Pancreas (tissue), 10 donors: Measurements from ENCODE around the gene PRKCZ. TPM values are rescaled to one million over a fixed set of nuclear protein-coding genes. Genes with fewer than 3 reads are reported as not detected.
A peak's percentile ranks its signal among the peaks of the same experiment; 100 is the strongest.

Experiments used
- ATAC-seq, 4 donors: fragments of 200-7000 bp; cut with Tn5 transposase; one replicate each; pipeline versions ENCODE4 v1.8.0 to v1.9.1; 2020; ENCODE audit warnings: mild to moderate bottlenecking in 4 of 4, moderate library complexity in 4 of 4
- DNase-seq, 6 donors: peaks; one replicate each; pipeline ENCODE4 v3.0.0-alpha.2; 2020
- FAIRE-seq: peaks from 2 replicates; lab custom pipeline; 2012; peaks lifted over from hg19 to GRCh38; lab: Jason Lieb, UNC
- H3K27ac ChIP-seq, 4 donors: fragments of 200-600 bp; sonication (generic); 1 replicate in 3 of 4; 2 replicates in 1 of 4; pipeline versions ENCODE4 v1.5.0 to v1.8.0; 2020
- H3K27me3 ChIP-seq, 4 donors: fragments of 200-600 bp; one replicate each; pipeline ENCODE4 v1.8.0; 2021
- H3K36me3 ChIP-seq, 3 donors: fragments of 200-600 bp; sonication (generic) in 1 of 3; one replicate each; pipeline versions ENCODE4 v1.5.0 to v1.8.0; 2020 to 2021
- H3K4me1 ChIP-seq, 3 donors: fragments of 200-600 bp; one replicate each; pipeline ENCODE4 v1.8.0; 2021
- H3K4me3 ChIP-seq, 4 donors: fragments of 200-600 bp; sonication (generic) in 2 of 4; one replicate each; pipeline versions ENCODE4 v1.5.0 to v1.8.0; 2020 to 2021
- H3K9me3 ChIP-seq, 4 donors: fragments of 200-600 bp; one replicate each; pipeline ENCODE4 v1.8.0; 2021
- whole genome bisulfite sequencing, 2 donors: extraction: QIAGEN DNeasy Blood & Tissue Kit; methylation state at CpG; one replicate each; pipeline ENCODE4 v1.1.7; 2013; 5-methylcytosine and 5-hydroxymethylcytosine counted together
- intact Hi-C, 3 donors: fragments of 100-400 bp; cut with DNase I; formaldehyde crosslinking; loops; one replicate each; pipeline versions ENCODE4 v1.11.1 to v1.14.2; 2022
- polyA plus RNA-seq, 2 donors: library from polyadenylated mRNA; stranded (reverse); fragments of 200-250 nt; gene quantifications; one replicate each; pipeline ENCODE4 v1.2.3, GENCODE V29; 2013
- total RNA-seq, 6 donors: library from RNA; stranded (reverse); fragmentation: NEBNext Ultra II Directional in 4 of 6; extraction: Animal tissue kit (Norgen Biotek cat#: 25700) in 4 of 6; gene quantifications; one replicate each; pipeline versions ENCODE4 v1.2.1 to v1.2.4, GENCODE V29; 2021 to 2023
- TF ChIP-seq, protein P1 (sequence below), 4 donors: fragments of 200-600 bp; sonication (generic) in 3 of 4; IDR thresholded peaks; one replicate each; pipeline versions ENCODE4 v1.5.0 to v1.8.0; 2021; ENCODE audit warnings: antibody characterized with exemption in 4 of 4
- donor health status: healthy with polysubstance abuse.
- donor health status: DM: no; HTN: no; CAD: no; lungs with moderate emphysema.
- donor health status: DM: no; HTN: no; CAD: no.
- donor health status: control.
- donor health status: control.
- donor health status: Bipolar disorder and iron deficiency.
- donor health status: DM: yes; HTN: yes; CAD: no.
- donor health status: DM: no; HTN: no; CAD: no.
- donor health status: DM: no; HTN: no; CAD: no.
- donor health status: DM: yes; HTN: yes; CAD: no.

Gene PRKCZ
- total and polyA plus RNA-seq, 8 donors: 9.8 to 27.4 (median 17.1) TPM

DNA sequence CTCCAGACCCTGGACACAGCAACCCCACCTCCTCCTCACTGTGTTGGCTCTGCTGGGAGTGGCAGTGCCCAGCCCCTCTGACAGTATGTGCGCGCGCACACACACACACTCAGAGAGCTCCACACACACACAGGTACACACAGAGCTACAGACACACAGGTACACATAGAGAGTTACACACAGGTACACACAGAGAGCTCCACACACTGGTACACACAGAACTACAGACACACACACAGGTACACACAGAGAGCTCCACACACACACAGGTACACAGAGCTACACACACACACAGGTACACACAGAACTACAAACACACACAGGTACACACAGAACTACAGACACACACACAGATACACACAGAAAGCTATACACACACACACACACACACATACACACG lies 6.3 kb upstream of the PRKCZ start:
- Histone ChIP-seq H3K9me3 (no peaks in the 10 kb centered on the region), H3K4me3 (no peak overlapping the region), H3K36me3 (no peaks in the 10 kb centered on the region), H3K4me1 (peaks cover 0 to 8% (median 0%) of the 10 kb centered on the region in 3 donors), H3K27me3 (no peaks in the 10 kb centered on the region), H3K27ac (no peak overlapping the region)
- DNase-seq (no peak), ATAC-seq (no peak), FAIRE-seq (no peak)
- TF ChIP-seq, protein P1, sequence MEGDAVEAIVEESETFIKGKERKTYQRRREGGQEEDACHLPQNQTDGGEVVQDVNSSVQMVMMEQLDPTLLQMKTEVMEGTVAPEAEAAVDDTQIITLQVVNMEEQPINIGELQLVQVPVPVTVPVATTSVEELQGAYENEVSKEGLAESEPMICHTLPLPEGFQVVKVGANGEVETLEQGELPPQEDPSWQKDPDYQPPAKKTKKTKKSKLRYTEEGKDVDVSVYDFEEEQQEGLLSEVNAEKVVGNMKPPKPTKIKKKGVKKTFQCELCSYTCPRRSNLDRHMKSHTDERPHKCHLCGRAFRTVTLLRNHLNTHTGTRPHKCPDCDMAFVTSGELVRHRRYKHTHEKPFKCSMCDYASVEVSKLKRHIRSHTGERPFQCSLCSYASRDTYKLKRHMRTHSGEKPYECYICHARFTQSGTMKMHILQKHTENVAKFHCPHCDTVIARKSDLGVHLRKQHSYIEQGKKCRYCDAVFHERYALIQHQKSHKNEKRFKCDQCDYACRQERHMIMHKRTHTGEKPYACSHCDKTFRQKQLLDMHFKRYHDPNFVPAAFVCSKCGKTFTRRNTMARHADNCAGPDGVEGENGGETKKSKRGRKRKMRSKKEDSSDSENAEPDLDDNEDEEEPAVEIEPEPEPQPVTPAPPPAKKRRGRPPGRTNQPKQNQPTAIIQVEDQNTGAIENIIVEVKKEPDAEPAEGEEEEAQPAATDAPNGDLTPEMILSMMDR (IDR thresholded peaks at IDR 0.05): no peak
- 93 to 100% methylated on average over 4 of the region's 4 CpGs for WGBS, 2 donors
- intact Hi-C loops: loop anchor here in 2 of 3 donors (5.0 kb wide), 2 partner anchors 87 to 102 kb away; no protein-coding TSS in a partner anchor

DNA sequence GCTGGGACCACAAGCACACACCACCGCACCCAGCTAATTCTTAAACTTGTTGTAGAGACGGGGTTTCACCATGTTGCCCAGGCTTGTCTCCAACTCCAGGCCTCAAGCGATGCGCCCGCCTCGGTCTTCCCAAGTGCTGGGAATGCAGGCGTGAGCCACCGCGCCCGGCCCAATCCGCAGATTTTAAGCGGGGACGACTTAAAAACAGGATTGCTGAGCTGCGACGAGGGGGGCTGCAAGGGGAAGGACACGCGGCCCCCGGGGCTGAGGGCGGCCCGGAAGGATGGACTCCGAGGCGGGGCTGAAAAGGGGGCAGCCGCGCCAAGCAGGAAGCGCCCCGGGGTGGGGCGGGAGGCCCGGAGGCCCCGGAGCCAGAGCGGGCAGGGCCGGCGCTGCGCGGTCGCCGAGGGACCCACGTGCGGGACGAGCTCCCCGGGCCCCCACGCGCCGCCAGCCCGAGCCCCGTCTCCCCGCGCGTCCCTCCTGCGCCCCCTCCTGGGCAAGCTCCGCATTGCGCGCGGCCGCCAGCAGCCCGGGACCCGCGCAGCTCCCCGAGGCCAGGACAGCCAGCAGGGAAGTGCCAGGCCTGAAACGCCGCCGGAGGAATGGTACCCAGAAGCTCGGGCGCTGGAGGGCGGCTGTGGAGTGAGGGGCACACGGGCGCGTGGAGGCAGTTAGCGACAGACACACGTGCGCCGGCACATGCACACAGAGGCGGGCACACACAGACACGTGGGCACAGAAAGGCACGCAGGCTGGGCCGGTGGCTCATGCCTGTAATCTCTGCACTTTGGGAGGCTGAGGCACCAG lies 5.5 kb upstream of the PRKCZ start:
- no peak for FAIRE-seq
- H3K27ac ChIP-seq: no peak overlapping the region
- peak; percentile 49 to 95 (median 79) for DNase-seq
- TF ChIP-seq, protein P1 (IDR thresholded peaks at IDR 0.05): peak; percentile 67 to 87 (median 81)
- H3K4me3 ChIP-seq: peak overlapping the region in 2 of 4 donors; percentile 25 to 33
- WGBS, 2 donors: 12 to 15% methylated on average over 51 to 75 of the region's 75 CpGs
- intact Hi-C loops: loop anchor here in 2 of 3 donors (5.0 kb wide), 2 partner anchors 87 to 102 kb away; no protein-coding TSS in a partner anchor
- H3K36me3 ChIP-seq: no peaks in the 10 kb centered on the region
- ATAC-seq: peak; percentile 71 to 86 (median 81)
- no peaks in the 10 kb centered on the region for H3K27me3 ChIP-seq
- peaks cover 0 to 8% (median 4%) of the 10 kb centered on the region in 3 donors for H3K4me1 ChIP-seq
- H3K9me3 ChIP-seq: no peaks in the 10 kb centered on the region

DNA sequence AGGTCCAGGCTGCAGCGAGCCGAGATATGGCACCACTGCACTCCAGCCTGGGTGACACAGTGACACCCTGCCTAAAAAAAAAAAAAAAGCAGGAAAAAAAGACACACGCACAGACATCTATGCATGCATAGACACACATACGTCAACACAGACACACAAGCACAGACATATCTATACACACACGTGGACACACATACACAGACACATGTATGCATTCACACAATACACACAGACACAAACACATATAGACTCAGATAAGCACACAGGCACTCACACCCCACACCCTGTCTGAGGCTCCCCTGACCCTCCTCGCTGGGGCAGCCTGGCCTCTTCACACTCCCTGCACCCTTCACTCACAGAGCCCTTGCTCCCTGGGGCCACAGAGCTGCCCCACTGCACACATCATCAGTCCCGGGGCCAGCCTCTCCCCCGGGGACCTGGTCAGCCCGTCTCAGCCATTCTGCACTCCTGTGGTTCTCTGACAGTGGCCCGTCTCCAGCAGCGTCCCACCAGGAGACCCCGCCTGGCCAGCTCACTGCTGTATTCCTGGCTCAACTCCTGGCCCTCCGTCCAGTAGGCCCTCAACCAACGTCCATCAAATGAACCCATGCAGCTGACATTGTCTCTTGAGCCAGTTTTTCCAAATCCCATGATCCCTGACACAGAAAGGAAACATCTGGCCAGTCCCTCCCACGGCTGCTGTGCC lies 4.6 kb upstream of the PRKCZ start:
- H3K27me3 ChIP-seq: no peaks in the 10 kb centered on the region
- intact Hi-C loops: loop anchor here in 1 of 3 donors (5.0 kb wide), 1 partner anchor 103 kb away; no protein-coding TSS in a partner anchor

DNA sequence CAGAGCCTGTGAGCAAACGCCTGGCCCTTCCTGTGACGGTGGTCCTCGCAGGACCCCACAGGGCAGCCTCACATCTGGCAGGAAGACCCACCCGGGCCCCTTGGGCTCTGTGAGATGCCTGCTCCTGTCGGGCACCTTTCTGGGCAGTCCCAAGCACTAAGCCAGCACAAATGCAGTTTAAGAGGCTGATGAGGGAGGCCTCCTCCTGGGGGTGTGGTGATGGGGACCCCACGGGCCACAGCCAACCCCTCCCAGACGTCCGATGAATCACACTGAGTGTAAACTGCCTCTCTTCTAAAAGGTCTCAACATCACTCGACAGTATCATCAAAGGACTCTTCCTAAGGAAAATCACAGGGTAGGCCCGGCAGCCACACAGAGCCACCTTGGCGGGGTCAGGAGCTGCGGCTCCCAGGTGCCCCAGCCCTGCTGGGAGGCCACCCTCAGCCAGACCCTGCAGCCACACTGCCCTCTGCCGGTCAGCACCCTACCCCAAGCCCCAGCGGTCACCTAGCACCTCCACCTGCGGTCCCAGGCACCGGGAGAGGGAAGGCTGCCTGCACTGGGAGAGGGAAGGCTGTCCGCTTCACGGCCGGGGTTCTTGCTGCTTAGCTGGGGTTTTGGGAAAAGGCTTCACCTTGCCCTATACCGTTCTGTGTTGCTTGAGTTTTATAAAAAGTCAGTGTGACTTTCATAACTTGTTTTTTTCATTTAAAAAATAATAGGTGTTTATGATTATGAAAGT lies 3.9 kb upstream of the PRKCZ start:
- Histone ChIP-seq H3K9me3 (no peaks in the 10 kb centered on the region), H3K36me3 (no peaks in the 10 kb centered on the region), H3K4me3 (no peak overlapping the region), H3K27me3 (no peaks in the 10 kb centered on the region), H3K27ac (no peak overlapping the region), H3K4me1 (peaks cover 0 to 8% (median 4%) of the 10 kb centered on the region in 3 donors)
- FAIRE-seq (no peak), ATAC-seq (peak; percentile 23 to 66 (median 56)), DNase-seq (peak; percentile 76 to 94 (median 86))
- intact Hi-C loops: loop anchor here in 1 of 3 donors (5.0 kb wide), 1 partner anchor 104 kb away; no protein-coding TSS in a partner anchor
- TF ChIP-seq, protein P1 (IDR thresholded peaks at IDR 0.05): peak; percentile 70 to 81 (median 76)
- 27 to 35% methylated on average over 20 of the region's 20 CpGs for WGBS, 2 donors

More for the DNA sequence above, 4.6 kb upstream of the PRKCZ start:
- ATAC-seq (no peak), DNase-seq (peak in 2 of 6 donors; percentile 31 to 69), FAIRE-seq (no peak)
- H3K27ac ChIP-seq: no peak overlapping the region
- H3K36me3 ChIP-seq: no peaks in the 10 kb centered on the region
- WGBS, 2 donors: 55 to 70% methylated on average over 15 of the region's 15 CpGs
- TF ChIP-seq, protein P1 (IDR thresholded peaks at IDR 0.05): no peak
- peaks cover 0 to 8% (median 4%) of the 10 kb centered on the region in 3 donors for H3K4me1 ChIP-seq
- H3K4me3 ChIP-seq: no peak overlapping the region
- H3K9me3 ChIP-seq: no peaks in the 10 kb centered on the region
